PC-9 (cell line): Measurements from ENCODE around the gene CLPTM1L. TPM values are rescaled to one million over a fixed set of nuclear protein-coding genes. Genes with fewer than 3 reads are reported as not detected.

Experiments used
- BruUV-seq: library from RNA; stranded (reverse); fragments of 400-500 nt; replicated peaks from 2 replicates; lab custom pipeline; 2021; lab: Mats Ljungman, UMichigan
- CTCF ChIA-PET: fragments of 300-600 bp; sonication (Branson Sonifier 250); formaldehyde crosslinking; loops from one replicate; lab custom pipeline; 2022; ENCODE audit warnings: antibody characterized with exemption; lab: Charles Lee
- POLR2A ChIA-PET: fragments of 300-600 bp; sonication (Branson Sonifier 250); formaldehyde crosslinking; loops from one replicate; lab custom pipeline; 2022; ENCODE audit warnings: antibody characterized with exemption; ENCODE audit not compliant: unreplicated experiment; lab: Charles Lee
- DNase-seq, 2 experiments: peaks; one replicate each; pipeline versions ENCODE4 v3.0.0 to v3.0.0-alpha.2; 2015 to 2022; ENCODE audit warnings: mixed read lengths in 1 of 2
- H2AFZ ChIP-seq: fragments of 200-600 bp; sonication (generic); 2 replicates; pipeline ENCODE4 v1.8.1; 2017; ENCODE audit warnings: antibody characterized with exemption
- H3F3A ChIP-seq: fragments of 200-600 bp; sonication (generic); 2 replicates; pipeline ENCODE4 v1.8.1; 2017; ENCODE audit warnings: antibody characterized with exemption, mild to moderate bottlenecking, low read depth; ENCODE audit not compliant: insufficient read depth
- H3K27ac ChIP-seq: fragments of 200-600 bp; sonication (generic); 2 replicates; pipeline ENCODE4 v1.6.1; 2016; ENCODE audit warnings: mixed run types
- H3K27me3 ChIP-seq: fragments of 200-600 bp; sonication (generic); 2 replicates; pipeline ENCODE4 v1.6.1; 2016; ENCODE audit warnings: low read depth, mixed run types; ENCODE audit not compliant: insufficient read depth
- H3K36me3 ChIP-seq: fragments of 200-600 bp; sonication (generic); 2 replicates; pipeline ENCODE4 v1.6.1; 2016; ENCODE audit warnings: low read depth, mixed run types
- H3K4me1 ChIP-seq: fragments of 200-600 bp; sonication (generic); replicated peaks from 2 replicates; pipeline ENCODE4 v1.6.1; 2016; ENCODE audit warnings: mixed run types; ENCODE audit not compliant: insufficient read depth
- H3K4me2 ChIP-seq: fragments of 200-600 bp; sonication (generic); 2 replicates; pipeline ENCODE4 v1.6.1; 2017; ENCODE audit warnings: mixed run types
- H3K4me3 ChIP-seq: fragments of 200-600 bp; sonication (generic); 2 replicates; pipeline ENCODE4 v1.6.1; 2016; ENCODE audit warnings: mixed run types
- H3K79me2 ChIP-seq: fragments of 200-600 bp; sonication (generic); 2 replicates; pipeline ENCODE4 v1.6.1; 2017; ENCODE audit warnings: low read depth, mixed run types
- H3K9me2 ChIP-seq: fragments of 200-600 bp; sonication (generic); 2 replicates; pipeline ENCODE4 v1.8.1; 2017; ENCODE audit warnings: mild to moderate bottlenecking; ENCODE audit not compliant: insufficient read depth
- H3K9me3 ChIP-seq: fragments of 200-600 bp; sonication (generic); 2 replicates; pipeline ENCODE4 v1.8.1; 2016; ENCODE audit warnings: low read depth; ENCODE audit not compliant: insufficient read depth
- H4K20me1 ChIP-seq: fragments of 200-600 bp; sonication (generic); 2 replicates; pipeline ENCODE4 v1.8.1; 2017; ENCODE audit not compliant: insufficient read depth
- CTCF ChIP-seq: fragments of 200-600 bp; sonication (generic); conservative IDR thresholded peaks from 2 replicates; pipeline ENCODE4 v1.6.1; 2017; ENCODE audit warnings: mixed run types, antibody characterized with exemption, mild to moderate bottlenecking, moderate library complexity
- EZH2 ChIP-seq: fragments of 200-600 bp; sonication (generic); IDR thresholded peaks from 2 replicates; pipeline ENCODE4 v1.8.0; 2017; ENCODE audit warnings: antibody characterized with exemption, low read depth
- intact Hi-C: fragments of 100-400 bp; cut with micrococcal nuclease; formaldehyde crosslinking; loops from one replicate; pipeline ENCODE4 v1.10.0; 2022; ENCODE audit not compliant: unreplicated experiment
- total RNA-seq: library from RNA; stranded (reverse); gene quantifications from 2 replicates; pipeline ENCODE4 v1.2.3, GENCODE V29; 2021

The CLPTM1L gene
- total RNA-seq, 1 experiment from 2014 or later: 260 TPM

DNA sequence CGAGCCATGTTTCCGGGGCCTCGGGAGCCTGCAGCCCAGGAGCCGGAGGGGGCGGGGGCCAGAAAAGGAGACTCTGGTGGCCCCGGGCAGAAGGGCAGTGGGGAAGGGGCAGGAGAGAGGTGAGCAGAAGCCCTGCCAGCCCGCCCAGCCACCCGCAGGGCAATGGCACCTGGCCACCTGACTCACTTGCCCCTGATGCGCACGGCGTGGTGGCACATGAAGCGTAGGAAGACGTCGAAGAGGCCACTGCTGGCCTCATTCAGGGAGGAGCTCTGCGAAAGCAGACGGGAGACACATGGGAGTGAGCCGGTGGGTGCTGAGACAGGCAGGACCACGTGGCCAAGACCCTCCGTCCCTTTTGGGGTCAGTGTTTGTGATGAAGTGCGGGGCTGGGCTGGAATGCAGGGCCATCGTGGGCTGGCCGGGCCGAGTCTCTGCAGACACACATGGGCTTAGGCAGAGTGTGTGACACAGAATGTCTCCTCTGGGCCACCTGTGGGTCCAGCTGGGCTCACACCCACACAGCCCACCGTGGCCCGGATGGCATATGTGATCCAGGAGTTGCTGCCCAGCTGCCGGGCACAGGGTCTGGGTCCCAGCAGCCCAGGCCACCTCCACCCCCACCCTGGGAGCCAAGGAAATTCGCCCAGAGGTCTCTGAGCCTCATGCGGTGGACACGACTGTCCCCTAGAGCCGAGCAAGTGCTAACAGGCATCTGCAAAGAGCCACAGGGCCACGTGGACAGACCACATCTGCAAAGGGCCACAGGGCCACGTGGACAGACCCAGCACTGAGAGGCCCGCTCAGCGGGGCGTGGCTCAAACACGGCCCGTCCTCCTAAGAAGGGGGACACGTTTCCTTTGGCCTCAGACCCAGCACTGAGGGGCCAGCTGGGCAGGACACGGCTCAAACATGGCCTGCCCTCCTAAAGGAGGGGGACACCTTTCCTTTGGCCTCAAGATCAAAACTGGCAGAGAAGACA is 73.7 kb downstream of the CLPTM1L start:
- no TSS peak for BruUV-seq
- no peak for DNase-seq
- Histone ChIP-seq H3K9me3 (no peaks in the 10 kb centered on the region), H3K4me3 (no peak overlapping the region), H3K4me2 (no peak overlapping the region), H3K79me2 (no peaks in the 10 kb centered on the region), H3K9me2 (no peaks in the 10 kb centered on the region), H3K4me1 (no peaks in the 10 kb centered on the region), H3K36me3 (no peaks in the 10 kb centered on the region), H2AFZ (no peak overlapping the region), H3F3A (peaks cover 4% of the 10 kb centered on the region; the same call in 1 of the 2 replicates), H4K20me1 (no peaks in the 10 kb centered on the region), H3K27me3 (no peaks in the 10 kb centered on the region), H3K27ac (no peak overlapping the region)
- ChIA-PET CTCF (no interaction called here), POLR2A (interaction anchor here (0.6 kb wide), 1 partner anchor 21 kb away, joined by 4 read pairs; no protein-coding TSS in a partner anchor)
- intact Hi-C loops: no loop called here
- TF ChIP-seq EZH2: no peak

GRCh38 chr5:1270426-1270825 is 74.5 kb downstream of the CLPTM1L start:
- H4K20me1 ChIP-seq: no peaks in the 10 kb centered on the region
- H3K27me3 ChIP-seq: 0 out of 2 replicates have a peak, but pooled peaks cover 3% of the 10 kb centered on the region
- POLR2A ChIA-PET: no interaction called here
- no peak overlapping the region for H2AFZ ChIP-seq
- DNase-seq: no peak
- intact Hi-C loops: no loop called here
- H3K9me2 ChIP-seq: no peaks in the 10 kb centered on the region
- CTCF ChIA-PET: no interaction called here
- no peaks in the 10 kb centered on the region for H3K79me2 ChIP-seq
- peaks cover 4% of the 10 kb centered on the region; the same call in 1 of the 2 replicates for H3F3A ChIP-seq
- H3K27ac ChIP-seq: no peak overlapping the region
- H3K36me3 ChIP-seq: no peaks in the 10 kb centered on the region
- BruUV-seq: no TSS peak
- no peak overlapping the region for H3K4me2 ChIP-seq
- no peaks in the 10 kb centered on the region for H3K9me3 ChIP-seq
- H3K4me3 ChIP-seq: no peak overlapping the region
- H3K4me1 ChIP-seq: no peaks in the 10 kb centered on the region
- TF ChIP-seq EZH2: no peak
- no peak for TF ChIP-seq CTCF

GRCh38 chr5:1268666-1269065 is 76.2 kb downstream of the CLPTM1L start:
- no peak overlapping the region for H3K27ac ChIP-seq
- no peaks in the 10 kb centered on the region for H3K9me2 ChIP-seq
- CTCF ChIA-PET: no interaction called here
- 0 out of 2 replicates have a peak, but pooled peaks cover 5% of the 10 kb centered on the region for H3K27me3 ChIP-seq
- no peak overlapping the region for H2AFZ ChIP-seq
- H3F3A ChIP-seq: peaks cover 4% of the 10 kb centered on the region; the same call in 1 of the 2 replicates
- H3K4me2 ChIP-seq: no peak overlapping the region
- H3K9me3 ChIP-seq: no peaks in the 10 kb centered on the region
- no peaks in the 10 kb centered on the region for H3K36me3 ChIP-seq
- POLR2A ChIA-PET: no interaction called here
- H3K79me2 ChIP-seq: no peaks in the 10 kb centered on the region
- intact Hi-C loops: no loop called here
- BruUV-seq: no TSS peak
- H3K4me3 ChIP-seq: no peak overlapping the region
- no peaks in the 10 kb centered on the region for H3K4me1 ChIP-seq
- DNase-seq: no peak
- H4K20me1 ChIP-seq: no peaks in the 10 kb centered on the region
- TF ChIP-seq EZH2: no peak
- TF ChIP-seq CTCF: no peak
